Right cardiac atrium (tissue), 5 donors: ENCODE measurements around the gene SRGAP1. TPM values are rescaled to one million over a fixed set of nuclear protein-coding genes. Genes with fewer than 3 reads are reported as not detected.

Experiments
- ATAC-seq, 2 donors: fragments of 200-7000 bp; cut with Tn5 transposase; one replicate each; pipeline versions ENCODE4 v1.8.0 to v1.9.1; 2020; ENCODE audit warnings: moderate library complexity in 2 of 2, mild to moderate bottlenecking in 1 of 2
- DNase-seq, 3 donors: peaks; one replicate each; pipeline ENCODE4 v3.0.0-alpha.2; 2020
- H3K27ac ChIP-seq: one replicate; pipeline ENCODE4 v1.5.1; 2013; ENCODE audit warnings: mild to moderate bottlenecking, low read length, control low read depth, moderate library complexity
- H3K27me3 ChIP-seq: one replicate; pipeline ENCODE4 v1.6.1; 2013; ENCODE audit not compliant: control insufficient read depth, insufficient read depth
- H3K4me1 ChIP-seq: one replicate; pipeline ENCODE4 v1.6.1; 2013; ENCODE audit warnings: low read length; ENCODE audit not compliant: control insufficient read depth, insufficient read depth
- H3K4me3 ChIP-seq: one replicate; pipeline ENCODE4 v1.5.1; 2013; ENCODE audit warnings: low read length, control low read depth
- H3K9me3 ChIP-seq: one replicate; pipeline ENCODE4 v1.6.1; 2013; ENCODE audit warnings: low read length; ENCODE audit not compliant: control insufficient read depth
- WGBS: extraction: QIAGEN DNeasy Blood & Tissue Kit; methylation state at CpG from one replicate; pipeline ENCODE4 v1.1.7; 2013; 5-methylcytosine and 5-hydroxymethylcytosine counted together
- intact Hi-C, 4 donors: fragments of 100-400 bp; cut with DNase I; formaldehyde crosslinking; loops; one replicate each; pipeline versions ENCODE4 v1.11.0 to v1.14.0; 2022 to 2023
- polyA plus RNA-seq: library from polyadenylated mRNA; stranded (reverse); fragments of 200-250 nt; gene quantifications from one replicate; pipeline ENCODE4 v1.2.3, GENCODE V29; 2013
- total RNA-seq, 4 donors: library from RNA; stranded (reverse); fragmentation: NEBNext Ultra II Directional; extraction: Animal tissue kit (Norgen Biotek cat#: 25700); gene quantifications; one replicate each; pipeline ENCODE4 v1.2.1, GENCODE V29; 2021
- donor health status: healthy with polysubstance abuse.
- donor health status: DM: no; HTN: yes; CAD: no.
- donor health status: DM: no; HTN: no; CAD: no.
- donor health status: DM: no; HTN: yes; CAD: no; lungs with severe emphysema.
- donor health status: DM: yes; HTN: yes; CAD: no.

Gene SRGAP1
- total and polyA plus RNA-seq, 5 donors, result 1.7 to 5.5 (median 5.1) TPM

GRCh38 chr12:63966606-63966975 lies 122.1 kb downstream of the SRGAP1 start:
- DNase-seq, result no peak
- ATAC-seq, result no peak
- Histone ChIP-seq H3K27ac (no peak overlapping the region), H3K4me3 (no peak overlapping the region), H3K27me3 (no peaks in the 10 kb centered on the region), H3K9me3 (no peaks in the 10 kb centered on the region), H3K4me1 (no peaks in the 10 kb centered on the region)
- WGBS, result 89% methylated on average over 2 of the region's 2 CpGs
- intact Hi-C loops, result no loop called here

- intact Hi-C loops, result no loop called here
- WGBS, result 63% methylated on average over 5 of the region's 5 CpGs
- no peaks in the 10 kb centered on the region for H3K9me3 ChIP-seq
- no peaks in the 10 kb centered on the region for H3K27me3 ChIP-seq
- ATAC-seq (no peak), DNase-seq (no peak)
- H3K4me3 ChIP-seq, result no peak overlapping the region
- no peaks in the 10 kb centered on the region for H3K4me1 ChIP-seq
- H3K27ac ChIP-seq, result no peak overlapping the region
Measured at GRCh38 chr12:63967358-63968145, 123.1 kb downstream of the SRGAP1 start.

- H3K9me3 ChIP-seq, result no peaks in the 10 kb centered on the region
- DNase-seq (no peak), ATAC-seq (peak in 1 of 2 donors; percentile 29)
- no peak overlapping the region for H3K4me3 ChIP-seq
- WGBS, result 85% methylated on average over 6 of the region's 6 CpGs
- H3K27me3 ChIP-seq, result no peaks in the 10 kb centered on the region
- intact Hi-C loops, result no loop called here
- no peak overlapping the region for H3K27ac ChIP-seq
- H3K4me1 ChIP-seq, result no peaks in the 10 kb centered on the region
Measured at GRCh38 chr12:63968673-63969072, 124.2 kb downstream of the SRGAP1 start.

- DNase-seq (no peak), ATAC-seq (no peak)
- Histone ChIP-seq H3K27me3 (no peaks in the 10 kb centered on the region), H3K27ac (no peak overlapping the region), H3K9me3 (no peaks in the 10 kb centered on the region), H3K4me1 (no peaks in the 10 kb centered on the region), H3K4me3 (no peak overlapping the region)
- intact Hi-C loops, result no loop called here
- WGBS, result 97% methylated on average over 4 of the region's 4 CpGs
Measured at GRCh38 chr12:63976902-63977395, 132.4 kb downstream of the SRGAP1 start.

GRCh38 chr12:63977441-63977840 lies 132.9 kb downstream of the SRGAP1 start:
- 78% methylated on average over 4 of the region's 4 CpGs for WGBS
- intact Hi-C loops, result no loop called here
- H3K4me3 ChIP-seq, result no peak overlapping the region
- no peak for DNase-seq
- no peak for ATAC-seq
- H3K9me3 ChIP-seq, result no peaks in the 10 kb centered on the region
- no peaks in the 10 kb centered on the region for H3K4me1 ChIP-seq
- no peaks in the 10 kb centered on the region for H3K27me3 ChIP-seq
- H3K27ac ChIP-seq, result no peak overlapping the region

- Histone ChIP-seq H3K4me1 (no peaks in the 10 kb centered on the region), H3K9me3 (no peaks in the 10 kb centered on the region), H3K27me3 (no peaks in the 10 kb centered on the region), H3K4me3 (no peak overlapping the region), H3K27ac (no peak overlapping the region)
- DNase-seq (no peak), ATAC-seq (no peak)
- intact Hi-C loops, result no loop called here
- 88% methylated on average over 1 of the region's 1 CpG for WGBS
Measured at GRCh38 chr12:63978519-63978918, 134.0 kb downstream of the SRGAP1 start.

GRCh38 chr12:63980211-63980610 lies 135.7 kb downstream of the SRGAP1 start:
- Histone ChIP-seq H3K4me1 (no peaks in the 10 kb centered on the region), H3K27ac (no peak overlapping the region), H3K27me3 (no peaks in the 10 kb centered on the region), H3K9me3 (no peaks in the 10 kb centered on the region), H3K4me3 (no peak overlapping the region)
- 93% methylated on average over 4 of the region's 4 CpGs for WGBS
- ATAC-seq (no peak), DNase-seq (no peak)
- intact Hi-C loops, result no loop called here

GRCh38 chr12:63981343-63981742 lies 136.8 kb downstream of the SRGAP1 start:
- H3K9me3 ChIP-seq, result no peaks in the 10 kb centered on the region
- ATAC-seq, result no peak
- intact Hi-C loops, result no loop called here
- DNase-seq, result no peak
- H3K4me1 ChIP-seq, result peaks cover 3% of the 10 kb centered on the region
- 63% methylated on average over 2 of the region's 2 CpGs for WGBS
- no peaks in the 10 kb centered on the region for H3K27me3 ChIP-seq
- no peak overlapping the region for H3K27ac ChIP-seq
- no peak overlapping the region for H3K4me3 ChIP-seq

GRCh38 chr12:63982604-63983295 lies 138.2 kb downstream of the SRGAP1 start:
- ATAC-seq (no peak), DNase-seq (no peak)
- H3K27me3 ChIP-seq, result no peaks in the 10 kb centered on the region
- intact Hi-C loops, result no loop called here
- no peaks in the 10 kb centered on the region for H3K9me3 ChIP-seq
- no peak overlapping the region for H3K27ac ChIP-seq
- no peak overlapping the region for H3K4me3 ChIP-seq
- WGBS, result 66% methylated on average over 4 of the region's 4 CpGs
- H3K4me1 ChIP-seq, result peaks cover 3% of the 10 kb centered on the region

- H3K9me3 ChIP-seq, result no peaks in the 10 kb centered on the region
- ATAC-seq, result no peak
- intact Hi-C loops, result no loop called here
Measured at GRCh38 chr12:63985456-63985855, 141.0 kb downstream of the SRGAP1 start.

GRCh38 chr12:63985945-63986344 lies 141.4 kb downstream of the SRGAP1 start:
- no peak overlapping the region for H3K4me3 ChIP-seq
- intact Hi-C loops, result no loop called here
- no peak overlapping the region for H3K27ac ChIP-seq
- no peaks in the 10 kb centered on the region for H3K27me3 ChIP-seq
- 70% methylated on average over 2 of the region's 2 CpGs for WGBS
- DNase-seq (no peak), ATAC-seq (no peak)
- H3K9me3 ChIP-seq, result no peaks in the 10 kb centered on the region
- peaks cover 5% of the 10 kb centered on the region for H3K4me1 ChIP-seq

More at GRCh38 chr12:63985456-63985855, 141.0 kb downstream of the SRGAP1 start:
- DNase-seq, result no peak
- no peak overlapping the region for H3K27ac ChIP-seq
- H3K27me3 ChIP-seq, result no peaks in the 10 kb centered on the region
- no peak overlapping the region for H3K4me3 ChIP-seq
- H3K4me1 ChIP-seq, result peaks cover 5% of the 10 kb centered on the region
